Measurements from ENCODE around the gene TAAR1. TPM values are rescaled to one million over a fixed set of nuclear protein-coding genes. Genes with fewer than 3 reads are reported as not detected.

TAAR1 gene
- total and polyA plus RNA-seq, 2 donors (not counting 3 experiments of a cell fraction or from before 2014, with no cell fraction given), result not detected

DNA sequence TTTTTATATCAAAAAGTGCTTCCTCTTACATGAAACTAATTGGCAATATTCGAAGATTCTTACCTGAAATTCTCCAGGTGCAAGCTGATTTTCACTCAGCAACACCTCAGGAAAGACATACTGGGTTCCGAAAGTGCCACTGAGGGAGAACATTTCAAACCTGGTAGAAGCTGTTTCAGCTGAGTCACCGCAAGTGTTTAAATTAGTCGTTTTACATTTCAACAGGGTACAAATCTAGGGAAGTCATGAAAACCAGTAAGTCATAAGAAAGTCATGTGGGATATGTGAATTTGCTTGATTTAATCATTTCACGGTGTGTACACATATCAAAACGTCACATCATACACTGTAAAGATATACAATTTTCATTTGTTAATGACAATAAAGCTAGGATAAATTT, 25.3 kb upstream of the TAAR1 start:
- H3K4me2 ChIP-seq (ENCODE audit: insufficient read depth, low read length), result no peak overlapping the region
- H3K4me1 ChIP-seq (ENCODE audit: control insufficient read depth, extremely low read depth, insufficient read depth, low read length), result no peaks in the 10 kb centered on the region
- BruUV-seq (replicated peaks), result no TSS peak
- H2AFZ ChIP-seq (ENCODE audit: low read depth, low read length), result no peak overlapping the region
- peaks cover 0 to 5% of the 10 kb centered on the region in 2 experiments for H3K27me3 ChIP-seq (ENCODE audit: control insufficient read depth in 2 of 2, insufficient read depth in 2 of 2, low read length in 2 of 2)
- POLR2A ChIA-PET, result no interaction called here
- H3K36me3 ChIP-seq (ENCODE audit: control insufficient read depth in 2 of 2, extremely low read depth in 1 of 2, insufficient read depth in 2 of 2, low read length in 2 of 2), result no peaks in the 10 kb centered on the region
- dilution Hi-C loops (cut with MboI; ENCODE audit: extremely low pct_ligation_motif_present, low sequenced_read_pairs) (no loop called here), intact Hi-C loops (cut with micrococcal nuclease) (no loop called here)
- CTCF ChIA-PET, result interaction anchor here (0.9 to 1.4 kb wide), 3 partner anchors 14 to 98 kb away, joined by 3 to 5 read pairs (median 4); no protein-coding TSS in a partner anchor
- H3K79me2 ChIP-seq (ENCODE audit: control insufficient read depth, insufficient read depth, low read length), result no peaks in the 10 kb centered on the region
- TF ChIP-seq EZH2 (IDR thresholded peaks at IDR 0.05; ENCODE audit: borderline replicate concordance, low read depth, low read length, severe bottlenecking), result no peak
- TF ChIP-seq, protein P1, sequence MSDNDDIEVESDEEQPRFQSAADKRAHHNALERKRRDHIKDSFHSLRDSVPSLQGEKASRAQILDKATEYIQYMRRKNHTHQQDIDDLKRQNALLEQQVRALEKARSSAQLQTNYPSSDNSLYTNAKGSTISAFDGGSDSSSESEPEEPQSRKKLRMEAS (IDR thresholded peaks at IDR 0.05; ENCODE audit: insufficient read depth, insufficient read length), result no peak
- no peak for TF ChIP-seq POLR2A (IDR thresholded peaks at IDR 0.05; ENCODE audit: low read depth, low read length)
- TF ChIP-seq GATA2 (IDR thresholded peaks at IDR 0.05; ENCODE audit: insufficient read depth, insufficient read length, low read depth, low read length), result no peak
- no peak for TF ChIP-seq POLR2AphosphoS5 (IDR thresholded peaks at IDR 0.05; ENCODE audit: insufficient read depth, low read depth, low read length)
- no peak for TF ChIP-seq JUN (IDR thresholded peaks at IDR 0.05; ENCODE audit: borderline replicate concordance, insufficient read depth, insufficient read length, low read depth)
- TF ChIP-seq FOS (IDR thresholded peaks at IDR 0.05; ENCODE audit: borderline replicate concordance, insufficient read depth, low read length), result no peak
- TF ChIP-seq MYC (IDR thresholded peaks at IDR 0.05; ENCODE audit: low read depth, low read length), result no peak
- TF ChIP-seq, protein P2, sequence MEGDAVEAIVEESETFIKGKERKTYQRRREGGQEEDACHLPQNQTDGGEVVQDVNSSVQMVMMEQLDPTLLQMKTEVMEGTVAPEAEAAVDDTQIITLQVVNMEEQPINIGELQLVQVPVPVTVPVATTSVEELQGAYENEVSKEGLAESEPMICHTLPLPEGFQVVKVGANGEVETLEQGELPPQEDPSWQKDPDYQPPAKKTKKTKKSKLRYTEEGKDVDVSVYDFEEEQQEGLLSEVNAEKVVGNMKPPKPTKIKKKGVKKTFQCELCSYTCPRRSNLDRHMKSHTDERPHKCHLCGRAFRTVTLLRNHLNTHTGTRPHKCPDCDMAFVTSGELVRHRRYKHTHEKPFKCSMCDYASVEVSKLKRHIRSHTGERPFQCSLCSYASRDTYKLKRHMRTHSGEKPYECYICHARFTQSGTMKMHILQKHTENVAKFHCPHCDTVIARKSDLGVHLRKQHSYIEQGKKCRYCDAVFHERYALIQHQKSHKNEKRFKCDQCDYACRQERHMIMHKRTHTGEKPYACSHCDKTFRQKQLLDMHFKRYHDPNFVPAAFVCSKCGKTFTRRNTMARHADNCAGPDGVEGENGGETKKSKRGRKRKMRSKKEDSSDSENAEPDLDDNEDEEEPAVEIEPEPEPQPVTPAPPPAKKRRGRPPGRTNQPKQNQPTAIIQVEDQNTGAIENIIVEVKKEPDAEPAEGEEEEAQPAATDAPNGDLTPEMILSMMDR (IDR thresholded peaks at IDR 0.05; ENCODE audit: extremely low read depth in 1 of 2, insufficient read depth in 1 of 2, low read depth in 1 of 2, low read length in 2 of 2), result no peak
- H3K4me3 ChIP-seq (replicated peaks in 1 of 3; ENCODE audit: insufficient read depth in 1 of 3, low read depth in 1 of 3, low read length in 3 of 3), result no peak overlapping the region
- FAIRE-seq (no peak), DNase-seq (ENCODE audit: low read depth, low spot score) (no peak)
- H3K9me1 ChIP-seq (replicated peaks; ENCODE audit: control insufficient read depth, extremely low read depth, insufficient read depth, low read length), result no peaks in the 10 kb centered on the region
- H3K9me3 ChIP-seq (replicated peaks; ENCODE audit: control insufficient read depth, insufficient read depth, low read length), result no peaks in the 10 kb centered on the region
- H4K20me1 ChIP-seq (replicated peaks; ENCODE audit: control insufficient read depth, extremely low read depth, insufficient read depth, low read length), result no peaks in the 10 kb centered on the region
- H3K27ac ChIP-seq (ENCODE audit: insufficient read depth, low read depth, low read length), result no peak overlapping the region
- H3K9ac ChIP-seq (replicated peaks; ENCODE audit: extremely low read depth, insufficient read depth, low read length), result no peak overlapping the region
